Neural cell (in vitro differentiated cells): ENCODE data around the gene MLLT1. TPM values are rescaled to one million over a fixed set of nuclear protein-coding genes. Genes with fewer than 3 reads are reported as not detected.

ENCODE experiments used
- H2AFZ ChIP-seq: fragments of 200-600, 300-800 bp; sonication (generic), shearing (Covaris generic); 2 replicates; pipeline ENCODE4 v1.6.0; 2014; ENCODE audit warnings: low read depth, mild to moderate bottlenecking, antibody characterized with exemption, low read length, moderate library complexity
- H3F3A ChIP-seq: fragments of 200-600 bp; shearing (Covaris generic); 2 replicates; pipeline ENCODE4 v1.6.1; 2016; ENCODE audit warnings: mild to moderate bottlenecking, moderate library complexity, mixed read lengths, antibody characterized with exemption, low read length; ENCODE audit not compliant: insufficient read depth, poor library complexity, severe bottlenecking
- H3K27ac ChIP-seq: fragments of 200-600, 300-800 bp; sonication (generic), shearing (Covaris generic); 2 replicates; pipeline ENCODE4 v1.5.1; 2014; ENCODE audit warnings: mild to moderate bottlenecking, low read length, moderate library complexity
- H3K27me3 ChIP-seq: fragments of 300-800, 200-600 bp; sonication (generic), shearing (Covaris generic); 2 replicates; pipeline ENCODE4 v1.6.0; 2014; ENCODE audit warnings: mild to moderate bottlenecking, low read depth, low read length, moderate library complexity; ENCODE audit not compliant: insufficient read depth
- H3K36me3 ChIP-seq: fragments of 300-800, 200-600 bp; sonication (generic), shearing (Covaris generic); 2 replicates; pipeline ENCODE4 v1.5.1; 2014; ENCODE audit warnings: mild to moderate bottlenecking, antibody characterized with exemption, low read length, moderate library complexity; ENCODE audit not compliant: insufficient read depth
- H3K4me2 ChIP-seq: fragments of 300-800, 200-600 bp; sonication (generic), shearing (Covaris generic); 2 replicates; pipeline ENCODE4 v1.6.0; 2014; ENCODE audit warnings: mild to moderate bottlenecking, low read length
- H3K4me3 ChIP-seq: fragments of 300-800, 200-600 bp; sonication (generic), shearing (Covaris generic); 2 replicates; pipeline ENCODE4 v1.5.1; 2014; ENCODE audit warnings: mild to moderate bottlenecking, low read length, moderate library complexity
- H3K79me2 ChIP-seq: fragments of 200-600 bp; shearing (Covaris generic); replicated peaks from 2 replicates; pipeline ENCODE4 v1.6.0; 2014; ENCODE audit warnings: mild to moderate bottlenecking, low read length, moderate library complexity; ENCODE audit not compliant: insufficient read depth
- H3K9ac ChIP-seq: fragments of 300-800, 200-600 bp; sonication (generic), shearing (Covaris generic); 2 replicates; pipeline ENCODE4 v1.6.1; 2016; ENCODE audit warnings: mild to moderate bottlenecking, low read length, mixed read lengths
- H3K9me2 ChIP-seq: fragments of 200-600 bp; shearing (Covaris generic); 2 replicates; pipeline ENCODE4 v1.6.1; 2016; ENCODE audit warnings: mild to moderate bottlenecking, low read length, mixed read lengths; ENCODE audit not compliant: insufficient read depth
- H3K9me3 ChIP-seq: fragments of 200-600, 300-800 bp; sonication (generic), shearing (Covaris generic); 2 replicates; pipeline ENCODE4 v1.6.1; 2016; ENCODE audit warnings: mild to moderate bottlenecking, mixed run types, low read length, moderate library complexity, mixed read lengths
- H4K20me1 ChIP-seq: fragments of 200-600 bp; shearing (Covaris generic); 2 replicates; pipeline ENCODE4 v1.6.1; 2016; ENCODE audit warnings: mild to moderate bottlenecking, mixed run types; ENCODE audit not compliant: insufficient read depth
- EP300 ChIP-seq: fragments of 450-650 bp; conservative IDR thresholded peaks from 2 replicates; pipeline ENCODE4 v1.6.1; 2014; ENCODE audit warnings: antibody characterized with exemption, mild to moderate bottlenecking, moderate library complexity; ENCODE audit not compliant: poor library complexity, severe bottlenecking
- EZH2 ChIP-seq: fragments of 200-600, 300-800 bp; shearing (Covaris generic), sonication (generic); IDR thresholded peaks from 2 replicates; pipeline ENCODE4 v1.6.1; 2014; ENCODE audit warnings: antibody characterized with exemption, low read length, borderline replicate concordance, mild to moderate bottlenecking; ENCODE audit not compliant: insufficient read depth, poor library complexity, severe bottlenecking
- MXI1 ChIP-seq: fragments of 450-650 bp; conservative IDR thresholded peaks from 2 replicates; pipeline ENCODE4 v1.6.1; 2014; ENCODE audit warnings: antibody characterized with exemption, mild to moderate bottlenecking; ENCODE audit not compliant: poor library complexity, severe bottlenecking
- POLR2AphosphoS5 ChIP-seq: IDR thresholded peaks from 2 replicates; pipeline ENCODE4 v1.6.1; 2012
- RAD21 ChIP-seq: fragments of 450-650 bp; conservative IDR thresholded peaks from 2 replicates; pipeline ENCODE4 v1.6.1; 2014; ENCODE audit warnings: antibody characterized with exemption, mild to moderate bottlenecking, moderate library complexity
- REST ChIP-seq: IDR thresholded peaks from 2 replicates; pipeline ENCODE4 v1.6.1; 2012; ENCODE audit warnings: borderline replicate concordance
- SMC3 ChIP-seq: fragments of 450-650 bp; conservative IDR thresholded peaks from 2 replicates; pipeline ENCODE4 v1.6.1; 2014; ENCODE audit warnings: antibody characterized with exemption, mild to moderate bottlenecking, moderate library complexity; ENCODE audit not compliant: poor library complexity
- TAF1 ChIP-seq: IDR thresholded peaks from 2 replicates; pipeline ENCODE4 v1.6.1; 2012; ENCODE audit warnings: low read depth
- polyA plus RNA-seq: library from polyadenylated mRNA; depleted of rRNA; stranded (reverse); fragments of >200 nt; gene quantifications from 2 replicates; pipeline ENCODE4 v1.2.3, GENCODE V29; 2014
- TF ChIP-seq, protein P1 (sequence below): fragments of 450-650 bp; IDR thresholded peaks from 2 replicates; pipeline ENCODE4 v1.5.1; 2014; ENCODE audit warnings: antibody characterized with exemption, mild to moderate bottlenecking, moderate library complexity; ENCODE audit not compliant: poor library complexity, severe bottlenecking

Gene MLLT1
- polyA plus RNA-seq, 1 donor from 2014 or later, result 34.0 TPM

GRCh38 chr19:6204212-6204611 lies 75.6 kb downstream of the MLLT1 start:
- Histone ChIP-seq H3K79me2 (no peaks in the 10 kb centered on the region), H4K20me1 (no peaks in the 10 kb centered on the region), H3F3A (no peaks in the 10 kb centered on the region), H3K9me3 (no peaks in the 10 kb centered on the region), H3K27me3 (no peaks in the 10 kb centered on the region), H3K36me3 (no peaks in the 10 kb centered on the region), H3K27ac (no peak overlapping the region), H3K4me3 (no peak overlapping the region), H2AFZ (no peak overlapping the region), H3K9me2 (no peaks in the 10 kb centered on the region), H3K9ac (no peak overlapping the region), H3K4me2 (no peak overlapping the region)
- TF ChIP-seq POLR2AphosphoS5 (no peak), TAF1 (no peak), RAD21 (no peak), EZH2 (no peak), MXI1 (no peak)

- H3K27me3 ChIP-seq, result no peaks in the 10 kb centered on the region
- no peaks in the 10 kb centered on the region for H4K20me1 ChIP-seq
- peaks cover 4% of the 10 kb centered on the region for H3K79me2 ChIP-seq
- peak overlapping the region; percentile 56 for H2AFZ ChIP-seq
- H3K9me3 ChIP-seq, result peaks cover 3% of the 10 kb centered on the region
- no peaks in the 10 kb centered on the region for H3F3A ChIP-seq
- H3K27ac ChIP-seq, result peak overlapping the region; percentile 61
- no peaks in the 10 kb centered on the region for H3K36me3 ChIP-seq
- H3K4me3 ChIP-seq, result peak overlapping the region; percentile 98
- peak overlapping the region; percentile 91 for H3K4me2 ChIP-seq
- TF ChIP-seq RAD21, result peak; percentile 56
- peak; percentile 96 for TF ChIP-seq MXI1
- peak; percentile 75 for TF ChIP-seq POLR2AphosphoS5
- peak; percentile 32 for TF ChIP-seq REST
- no peak for TF ChIP-seq TAF1
- no peak for TF ChIP-seq EP300
- TF ChIP-seq EZH2, result no peak
- TF ChIP-seq, protein P1, sequence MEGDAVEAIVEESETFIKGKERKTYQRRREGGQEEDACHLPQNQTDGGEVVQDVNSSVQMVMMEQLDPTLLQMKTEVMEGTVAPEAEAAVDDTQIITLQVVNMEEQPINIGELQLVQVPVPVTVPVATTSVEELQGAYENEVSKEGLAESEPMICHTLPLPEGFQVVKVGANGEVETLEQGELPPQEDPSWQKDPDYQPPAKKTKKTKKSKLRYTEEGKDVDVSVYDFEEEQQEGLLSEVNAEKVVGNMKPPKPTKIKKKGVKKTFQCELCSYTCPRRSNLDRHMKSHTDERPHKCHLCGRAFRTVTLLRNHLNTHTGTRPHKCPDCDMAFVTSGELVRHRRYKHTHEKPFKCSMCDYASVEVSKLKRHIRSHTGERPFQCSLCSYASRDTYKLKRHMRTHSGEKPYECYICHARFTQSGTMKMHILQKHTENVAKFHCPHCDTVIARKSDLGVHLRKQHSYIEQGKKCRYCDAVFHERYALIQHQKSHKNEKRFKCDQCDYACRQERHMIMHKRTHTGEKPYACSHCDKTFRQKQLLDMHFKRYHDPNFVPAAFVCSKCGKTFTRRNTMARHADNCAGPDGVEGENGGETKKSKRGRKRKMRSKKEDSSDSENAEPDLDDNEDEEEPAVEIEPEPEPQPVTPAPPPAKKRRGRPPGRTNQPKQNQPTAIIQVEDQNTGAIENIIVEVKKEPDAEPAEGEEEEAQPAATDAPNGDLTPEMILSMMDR, result peak; percentile 67
- TF ChIP-seq SMC3, result no peak
- peak overlapping the region; percentile 74 for H3K9ac ChIP-seq
- no peaks in the 10 kb centered on the region for H3K9me2 ChIP-seq
Observed at GRCh38 chr19:6199240-6199994, 80.4 kb downstream of the MLLT1 start.
